BE2C (cell line): ENCODE data around the gene SLC37A3.
"Not testable (repeated sequence)": the region's sequence is repeated elsewhere in the genome, so short reads cannot be mapped to it uniquely, and the experiment has no call there.

Experiments
- DNase-seq: peaks from one replicate; pipeline ENCODE4 v3.0.0-alpha.2; 2020
- H3K27me3 ChIP-seq: fragments of 250-450 bp; sonication (Bioruptor Pico); 2 replicates; pipeline ENCODE4 v1.5.1; 2020; ENCODE audit warnings: mild to moderate bottlenecking
- H3K36me3 ChIP-seq: fragments of 250-450 bp; sonication (Bioruptor Pico); 2 replicates; pipeline ENCODE4 v1.5.1; 2020; ENCODE audit warnings: mild to moderate bottlenecking
- H3K4me1 ChIP-seq: fragments of 250-450 bp; sonication (Bioruptor Pico); 2 replicates; pipeline ENCODE4 v1.5.1; 2020
- H3K4me3 ChIP-seq: 2 replicates; pipeline ENCODE4 v1.5.1; 2011; ENCODE audit warnings: low read depth, low read length
- H3K9me3 ChIP-seq: fragments of 250-450 bp; sonication (Bioruptor Pico); 2 replicates; pipeline ENCODE4 v1.5.1; 2020
- TF ChIP-seq, protein P1 (sequence below): IDR thresholded peaks from 2 replicates; pipeline ENCODE4 v1.5.1; 2012; ENCODE audit warnings: mild to moderate bottlenecking, low read depth, low read length

The SLC37A3 gene

DNA sequence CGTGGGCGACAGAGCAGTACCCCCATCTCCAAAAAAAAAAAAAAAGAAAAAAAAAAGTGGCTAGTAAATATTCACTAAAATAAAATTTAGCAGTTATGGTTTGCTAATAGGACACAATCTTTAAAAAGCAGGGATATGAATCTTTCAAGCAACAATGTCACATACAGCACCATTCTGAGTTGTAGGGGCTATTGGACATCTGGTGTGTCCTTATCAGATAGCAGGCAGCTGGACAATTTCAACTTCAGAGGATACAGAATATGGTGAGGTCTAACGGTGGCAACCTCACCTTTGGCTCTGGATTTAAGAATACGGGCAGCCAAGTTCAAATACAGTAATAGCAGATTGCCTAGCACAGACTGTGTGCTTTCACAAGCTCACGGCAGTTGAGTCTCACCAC, 51.1 kb downstream of the SLC37A3 start:
- DNase-seq: peak; percentile 31
- Histone ChIP-seq H3K4me1 (peaks cover 24% of the 10 kb centered on the region), H3K4me3 (no peak overlapping the region), H3K36me3 (peaks cover 11% of the 10 kb centered on the region), H3K27me3 (no peaks in the 10 kb centered on the region), H3K9me3 (no peaks in the 10 kb centered on the region)
- TF ChIP-seq, protein P1, sequence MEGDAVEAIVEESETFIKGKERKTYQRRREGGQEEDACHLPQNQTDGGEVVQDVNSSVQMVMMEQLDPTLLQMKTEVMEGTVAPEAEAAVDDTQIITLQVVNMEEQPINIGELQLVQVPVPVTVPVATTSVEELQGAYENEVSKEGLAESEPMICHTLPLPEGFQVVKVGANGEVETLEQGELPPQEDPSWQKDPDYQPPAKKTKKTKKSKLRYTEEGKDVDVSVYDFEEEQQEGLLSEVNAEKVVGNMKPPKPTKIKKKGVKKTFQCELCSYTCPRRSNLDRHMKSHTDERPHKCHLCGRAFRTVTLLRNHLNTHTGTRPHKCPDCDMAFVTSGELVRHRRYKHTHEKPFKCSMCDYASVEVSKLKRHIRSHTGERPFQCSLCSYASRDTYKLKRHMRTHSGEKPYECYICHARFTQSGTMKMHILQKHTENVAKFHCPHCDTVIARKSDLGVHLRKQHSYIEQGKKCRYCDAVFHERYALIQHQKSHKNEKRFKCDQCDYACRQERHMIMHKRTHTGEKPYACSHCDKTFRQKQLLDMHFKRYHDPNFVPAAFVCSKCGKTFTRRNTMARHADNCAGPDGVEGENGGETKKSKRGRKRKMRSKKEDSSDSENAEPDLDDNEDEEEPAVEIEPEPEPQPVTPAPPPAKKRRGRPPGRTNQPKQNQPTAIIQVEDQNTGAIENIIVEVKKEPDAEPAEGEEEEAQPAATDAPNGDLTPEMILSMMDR: no peak

DNA sequence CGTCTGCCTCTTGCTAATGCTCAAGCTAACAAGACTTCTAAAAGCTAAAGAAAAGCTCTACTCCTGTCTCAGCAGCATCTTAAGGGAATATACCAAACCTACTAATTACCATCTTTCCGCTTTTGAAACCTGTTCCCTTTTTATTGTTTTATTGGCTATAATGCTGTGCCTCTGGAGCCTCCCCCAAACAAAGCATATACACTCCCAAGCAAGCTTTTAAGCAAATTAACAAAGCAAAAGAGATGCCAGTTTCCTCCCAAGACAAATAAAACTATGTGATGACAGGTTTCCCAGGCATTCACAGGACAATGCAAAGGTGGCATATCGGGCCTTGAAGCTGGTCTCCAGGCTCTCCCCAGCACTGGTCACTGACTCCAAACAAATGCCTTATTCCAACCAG, 52.9 kb downstream of the SLC37A3 start:
- TF ChIP-seq, protein P1: no peak
- Histone ChIP-seq H3K4me1 (peaks cover 24% of the 10 kb centered on the region), H3K9me3 (no peaks in the 10 kb centered on the region), H3K27me3 (no peaks in the 10 kb centered on the region), H3K4me3 (no peak overlapping the region), H3K36me3 (peaks cover 9% of the 10 kb centered on the region)
- DNase-seq: no peak

DNA sequence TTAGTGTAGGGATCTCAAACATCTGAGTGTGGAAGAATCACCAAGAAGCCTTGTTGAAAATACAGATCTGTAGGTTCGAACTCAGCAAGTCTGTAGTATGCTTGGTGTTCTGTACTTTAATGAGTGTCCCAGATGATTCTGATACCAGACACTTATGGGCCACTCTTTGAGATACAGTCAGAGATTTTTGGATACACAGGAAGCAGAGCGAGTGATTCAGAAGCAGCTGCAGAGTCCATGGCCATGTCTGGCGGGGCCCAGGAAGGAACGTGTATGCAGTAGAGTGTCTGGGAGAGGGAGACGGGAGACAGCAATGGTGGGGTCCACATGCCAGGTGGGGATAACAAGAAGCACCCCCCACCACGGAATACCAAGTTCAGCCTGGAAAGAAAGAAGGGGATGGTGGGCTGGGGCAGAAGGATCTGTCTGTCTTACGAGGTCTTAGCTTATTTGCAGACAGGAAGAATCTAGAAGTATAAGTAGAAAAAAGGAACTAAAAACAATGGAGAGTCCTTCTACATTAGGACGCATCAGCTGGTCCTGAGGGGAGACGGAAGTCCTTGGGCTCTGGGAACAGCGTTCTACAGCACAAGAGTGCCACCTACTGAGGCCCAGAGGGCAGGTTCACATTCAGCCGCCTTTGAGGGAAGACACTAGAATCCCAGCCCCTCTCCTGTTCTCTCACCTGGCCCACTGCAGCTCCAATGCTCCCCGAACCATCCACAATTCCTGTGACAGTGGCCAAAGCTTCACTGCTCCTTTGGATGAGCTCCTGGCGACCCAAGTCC, 55.4 kb downstream of the SLC37A3 start:
- H3K9me3 ChIP-seq: no peaks in the 10 kb centered on the region
- TF ChIP-seq, protein P1: peak; percentile 89
- peaks cover 6% of the 10 kb centered on the region for H3K36me3 ChIP-seq
- H3K27me3 ChIP-seq: no peaks in the 10 kb centered on the region
- no peak overlapping the region for H3K4me3 ChIP-seq
- DNase-seq: peak; percentile 60
- H3K4me1 ChIP-seq: peaks cover 10% of the 10 kb centered on the region

DNA sequence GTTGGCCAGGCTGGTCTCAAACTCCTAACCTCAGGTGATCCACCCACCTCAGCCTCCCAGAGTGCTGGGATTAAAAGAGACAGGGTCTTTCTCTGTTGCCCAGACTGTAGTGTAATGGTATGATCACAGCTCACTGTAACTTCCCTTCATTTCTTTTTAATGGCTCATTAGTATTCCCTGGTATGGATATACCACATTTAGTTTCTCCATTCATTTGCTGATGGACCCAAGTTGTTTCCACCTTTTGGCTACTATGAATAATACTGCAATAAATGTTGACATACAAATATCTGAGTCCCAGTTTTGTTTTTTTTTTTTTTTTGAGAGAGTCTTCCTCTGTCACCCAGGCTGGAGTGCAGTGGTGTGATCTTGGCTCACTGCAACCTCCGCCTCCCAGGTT, 59.4 kb downstream of the SLC37A3 start:
- not testable (repeated sequence) for H3K9me3 ChIP-seq, DNase-seq, H3K4me3 ChIP-seq, H3K4me1 ChIP-seq, H3K27me3 ChIP-seq
- peaks cover 13% of the 10 kb centered on the region for H3K36me3 ChIP-seq

DNA sequence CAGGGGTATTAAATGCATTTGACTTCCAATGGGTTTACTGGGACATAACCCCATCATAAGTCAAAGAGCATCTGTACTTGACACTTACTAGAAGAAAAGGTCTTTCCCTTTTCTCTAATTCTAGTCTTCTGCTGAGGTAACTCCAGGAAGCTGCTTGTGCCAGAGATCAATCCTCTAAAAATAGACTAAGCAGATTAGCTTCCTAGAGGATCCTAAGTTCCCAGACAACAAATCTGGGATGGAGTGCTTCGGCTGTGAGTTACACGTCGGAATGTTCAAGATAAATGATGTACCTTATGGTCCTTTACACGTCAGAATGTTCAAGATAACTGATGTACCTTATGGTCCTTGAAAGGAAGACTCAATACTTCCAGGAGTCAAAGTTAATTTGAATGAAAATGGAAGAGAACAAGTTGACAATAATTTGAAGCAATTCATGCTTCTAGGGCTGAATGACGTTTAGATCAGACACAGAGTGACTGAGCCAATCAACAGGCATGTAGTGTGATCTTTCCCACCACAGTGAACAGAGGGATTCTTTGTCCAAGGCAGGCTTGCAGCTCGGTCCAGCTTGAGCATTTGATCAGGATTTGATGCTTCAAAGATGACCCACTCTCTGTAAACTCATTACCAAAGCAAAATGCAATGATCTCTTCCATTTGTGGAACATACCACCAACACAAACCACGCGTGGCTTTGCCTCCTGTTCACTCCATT, 63.8 kb downstream of the SLC37A3 start:
- Histone ChIP-seq H3K4me1 (no peaks in the 10 kb centered on the region), H3K9me3 (no peaks in the 10 kb centered on the region), H3K36me3 (peaks cover 7% of the 10 kb centered on the region; the same call in 1 of the 2 replicates), H3K4me3 (no peak overlapping the region), H3K27me3 (no peaks in the 10 kb centered on the region)
- TF ChIP-seq, protein P1: no peak
- no peak for DNase-seq

DNA sequence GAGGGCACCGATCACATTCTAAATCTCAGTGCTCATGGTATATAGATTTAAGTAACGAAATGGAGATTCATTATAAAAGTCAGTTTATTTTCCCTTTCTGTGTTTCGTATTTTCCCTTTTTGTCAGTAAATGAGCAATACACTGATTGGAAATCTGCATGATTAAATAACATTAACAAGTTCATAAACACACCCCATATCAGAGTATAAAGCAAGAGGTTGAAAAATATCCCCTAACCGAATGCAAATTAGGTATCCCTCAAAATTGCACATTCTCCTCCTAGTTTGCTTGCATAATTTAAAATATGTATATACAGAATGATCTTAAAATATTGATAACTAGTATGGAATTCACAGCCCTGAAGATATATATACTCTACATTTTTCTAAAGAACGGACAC, 64.6 kb downstream of the SLC37A3 start:
- TF ChIP-seq, protein P1: no peak
- Histone ChIP-seq H3K36me3 (peaks cover 7% of the 10 kb centered on the region; the same call in 1 of the 2 replicates), H3K4me1 (no peaks in the 10 kb centered on the region), H3K4me3 (no peak overlapping the region), H3K9me3 (no peaks in the 10 kb centered on the region), H3K27me3 (no peaks in the 10 kb centered on the region)
- DNase-seq: no peak
